HepG2 (cell line): ENCODE results near the gene RAD51D. TPM values are rescaled to one million over a fixed set of nuclear protein-coding genes. Genes with fewer than 3 reads are reported as not detected.

ENCODE experiments used
- ARHGAP35 ChIP-seq: sonication (generic); formaldehyde crosslinking; IDR thresholded peaks from 2 replicates; pipeline ENCODE4 v1.9.0; 2022; ENCODE audit warnings: mild to moderate bottlenecking, inconsistent platforms, moderate library complexity, missing genetic modification reagents, borderline replicate concordance
- ETV6 ChIP-seq: sonication (generic); formaldehyde crosslinking; conservative IDR thresholded peaks from 2 replicates; pipeline ENCODE4 v1.4.0; 2020; ENCODE audit warnings: missing genetic modification reagents
- FOXM1 ChIP-seq: sonication (generic); formaldehyde crosslinking; IDR thresholded peaks from 2 replicates; pipeline ENCODE4 v1.5.0; 2020; ENCODE audit warnings: missing genetic modification reagents
- ONECUT2 ChIP-seq: sonication (generic); formaldehyde crosslinking; IDR thresholded peaks from 2 replicates; pipeline ENCODE4 v1.4.0; 2020; ENCODE audit warnings: missing genetic modification reagents
- RFX5 ChIP-seq: IDR thresholded peaks from 2 replicates; pipeline ENCODE4 v1.6.1; 2011; ENCODE audit warnings: low read depth, low read length, improper control_type of control experiment
- SMAD3 ChIP-seq: sonication (generic); formaldehyde crosslinking; IDR thresholded peaks from 2 replicates; pipeline ENCODE4 v1.4.0; 2020; ENCODE audit warnings: missing genetic modification reagents
- SMAD9 ChIP-seq: sonication (generic); formaldehyde crosslinking; IDR thresholded peaks from 2 replicates; pipeline ENCODE4 v1.5.1; 2020; ENCODE audit warnings: mild to moderate bottlenecking, missing genetic modification reagents
- STAT5B ChIP-seq: sonication (generic); formaldehyde crosslinking; IDR thresholded peaks from 2 replicates; pipeline ENCODE4 v1.4.0; 2020; ENCODE audit warnings: missing genetic modification reagents
- TP53 ChIP-seq: sonication (generic); formaldehyde crosslinking; conservative IDR thresholded peaks from 2 replicates; pipeline ENCODE4 v1.4.0; 2020; ENCODE audit warnings: missing genetic modification reagents
- WIZ ChIP-seq: sonication (generic); formaldehyde crosslinking; IDR thresholded peaks from 2 replicates; pipeline ENCODE4 v1.5.1; 2020; ENCODE audit warnings: mild to moderate bottlenecking, missing genetic modification reagents
- ZIK1 ChIP-seq: sonication (generic); formaldehyde crosslinking; IDR thresholded peaks from 2 replicates; pipeline ENCODE4 v1.5.0; 2020; ENCODE audit warnings: mild to moderate bottlenecking, low read depth, missing genetic modification reagents, borderline replicate concordance
- ZNF10 ChIP-seq: sonication (generic); formaldehyde crosslinking; IDR thresholded peaks from 2 replicates; pipeline ENCODE4 v1.4.0; 2020; ENCODE audit warnings: mild to moderate bottlenecking, low read depth, missing genetic modification reagents, borderline replicate concordance
- ZNF629 ChIP-seq: sonication (generic); formaldehyde crosslinking; conservative IDR thresholded peaks from 2 replicates; pipeline ENCODE4 v1.5.0; 2020; ENCODE audit warnings: missing genetic modification reagents
- polyA plus RNA-seq, 8 experiments: library from polyadenylated mRNA; depleted of rRNA in 3 of 8; stranded (reverse) in 7 of 8; unstranded in 1 of 8; fragments of >200 nt; fragmentation: Illumina TruSeq in 4 of 8; extraction: Trizol in 4 of 8; gene quantifications; 2 replicates each; pipeline versions ENCODE4 v1.2.1 to v1.2.3, GENCODE V29; 2011 to 2016; ENCODE audit warnings: low read depth in 4 of 8, missing spikeins in 1 of 8, mixed read lengths in 1 of 8; ENCODE audit not compliant: insufficient read depth in 1 of 8
- total RNA-seq, 5 experiments: library from RNA; depleted of rRNA; stranded (reverse); fragments of >200 nt; fragmentation: Illumina TruSeq; extraction: Trizol; gene quantifications; 2 replicates each; pipeline ENCODE4 v1.2.3, GENCODE V29; 2016; ENCODE audit warnings: low read depth in 1 of 5
- TF ChIP-seq, protein P1 (sequence below): sonication (generic); formaldehyde crosslinking; IDR thresholded peaks from 2 replicates; pipeline ENCODE4 v1.9.0; 2022; ENCODE audit warnings: low read depth, missing genetic modification reagents
- TF ChIP-seq, protein P2 (sequence below), 2 experiments: sonication (generic) in 1 of 2; formaldehyde crosslinking in 1 of 2; IDR thresholded peaks; 2 replicates each; pipeline versions ENCODE4 v1.4.0 to v1.6.1; 2018 to 2020; ENCODE audit warnings: missing genetic modification reagents in 2 of 2, borderline replicate concordance in 1 of 2, low read depth in 1 of 2, mild to moderate bottlenecking in 1 of 2, missing biosample characterization in 1 of 2
- TF ChIP-seq, protein P3 (sequence below): sonication (generic); formaldehyde crosslinking; IDR thresholded peaks from 2 replicates; pipeline ENCODE4 v1.5.1; 2020; ENCODE audit warnings: missing genetic modification reagents, mild to moderate bottlenecking, borderline replicate concordance
- TF ChIP-seq, protein P4 (sequence below): sonication (generic); formaldehyde crosslinking; IDR thresholded peaks from 2 replicates; pipeline ENCODE4 v1.5.0; 2020; ENCODE audit warnings: missing genetic modification reagents
- TF ChIP-seq, protein P5 (sequence below): sonication (generic); formaldehyde crosslinking; IDR thresholded peaks from 2 replicates; pipeline ENCODE4 v1.5.0; 2020; ENCODE audit warnings: mild to moderate bottlenecking, missing genetic modification reagents, borderline replicate concordance

RAD51D gene
- total and polyA plus RNA-seq, 2 of the 13 experiments (the other 11 are each of a cell fraction or from before 2014, with no cell fraction given): 6.7 to 13.1 TPM

DNA sequence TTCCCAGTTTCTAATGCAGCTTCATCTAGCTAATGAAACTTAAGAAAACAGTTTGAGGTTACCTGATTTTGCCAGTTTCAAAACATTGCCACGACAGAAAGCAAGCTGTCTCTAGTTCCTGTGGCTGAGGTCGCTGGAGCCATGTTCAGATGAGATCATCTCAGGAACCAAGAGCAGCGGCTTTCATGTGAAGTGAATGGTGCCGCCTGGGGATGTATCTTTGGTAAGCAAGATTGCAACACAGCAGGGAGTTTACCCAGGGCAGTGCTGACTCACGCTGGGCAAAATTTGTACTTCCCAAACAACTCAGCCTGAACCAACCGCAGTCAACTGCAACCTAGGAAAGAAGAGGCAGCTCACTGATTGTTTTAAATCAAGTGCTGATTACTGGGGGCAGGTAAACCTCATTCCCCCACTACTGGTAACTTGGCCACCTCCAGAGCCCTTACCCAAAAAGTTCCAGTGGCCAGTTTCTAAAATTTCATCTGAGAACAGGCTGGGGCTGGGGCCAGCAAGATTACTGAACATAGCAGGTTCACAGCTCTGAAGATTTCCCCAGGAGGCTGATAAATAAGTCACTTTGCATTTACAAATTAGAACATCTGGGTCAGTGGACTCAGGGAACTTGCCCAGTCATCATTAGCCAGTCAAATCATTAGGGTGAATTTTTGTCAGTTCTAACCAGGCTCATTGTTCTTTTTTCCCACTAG is 56.0 kb downstream of the RAD51D start, which contains the start of gene RFFL (continued):
- TF ChIP-seq, protein P1, sequence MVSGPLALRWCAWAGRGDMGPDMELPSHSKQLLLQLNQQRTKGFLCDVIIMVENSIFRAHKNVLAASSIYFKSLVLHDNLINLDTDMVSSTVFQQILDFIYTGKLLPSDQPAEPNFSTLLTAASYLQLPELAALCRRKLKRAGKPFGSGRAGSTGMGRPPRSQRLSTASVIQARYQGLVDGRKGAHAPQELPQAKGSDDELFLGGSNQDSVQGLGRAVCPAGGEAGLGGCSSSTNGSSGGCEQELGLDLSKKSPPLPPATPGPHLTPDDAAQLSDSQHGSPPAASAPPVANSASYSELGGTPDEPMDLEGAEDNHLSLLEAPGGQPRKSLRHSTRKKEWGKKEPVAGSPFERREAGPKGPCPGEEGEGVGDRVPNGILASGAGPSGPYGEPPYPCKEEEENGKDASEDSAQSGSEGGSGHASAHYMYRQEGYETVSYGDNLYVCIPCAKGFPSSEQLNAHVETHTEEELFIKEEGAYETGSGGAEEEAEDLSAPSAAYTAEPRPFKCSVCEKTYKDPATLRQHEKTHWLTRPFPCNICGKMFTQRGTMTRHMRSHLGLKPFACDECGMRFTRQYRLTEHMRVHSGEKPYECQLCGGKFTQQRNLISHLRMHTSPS (CRISPR knock-in tag): peak; percentile 65; the same call in 1 of the 2 replicates
- peak; percentile 25; the same call in 1 of the 2 replicates for TF ChIP-seq ZNF629
- TF ChIP-seq STAT5B (CRISPR knock-in tag): no peak
- TF ChIP-seq, protein P2, sequence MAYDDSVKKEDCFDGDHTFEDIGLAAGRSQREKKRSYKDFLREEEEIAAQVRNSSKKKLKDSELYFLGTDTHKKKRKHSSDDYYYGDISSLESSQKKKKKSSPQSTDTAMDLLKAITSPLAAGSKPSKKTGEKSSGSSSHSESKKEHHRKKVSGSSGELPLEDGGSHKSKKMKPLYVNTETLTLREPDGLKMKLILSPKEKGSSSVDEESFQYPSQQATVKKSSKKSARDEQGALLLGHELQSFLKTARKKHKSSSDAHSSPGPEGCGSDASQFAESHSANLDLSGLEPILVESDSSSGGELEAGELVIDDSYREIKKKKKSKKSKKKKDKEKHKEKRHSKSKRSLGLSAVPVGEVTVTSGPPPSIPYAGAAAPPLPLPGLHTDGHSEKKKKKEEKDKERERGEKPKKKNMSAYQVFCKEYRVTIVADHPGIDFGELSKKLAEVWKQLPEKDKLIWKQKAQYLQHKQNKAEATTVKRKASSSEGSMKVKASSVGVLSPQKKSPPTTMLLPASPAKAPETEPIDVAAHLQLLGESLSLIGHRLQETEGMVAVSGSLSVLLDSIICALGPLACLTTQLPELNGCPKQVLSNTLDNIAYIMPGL (CRISPR knock-in tag; IDR thresholded peaks at IDR 0.05; ENCODE audit: borderline replicate concordance in 1 of 2, low read depth in 1 of 2): peak in 1 of 2 experiments; percentile 53; a peak in 2 of 4 replicates
- TF ChIP-seq, protein P3, sequence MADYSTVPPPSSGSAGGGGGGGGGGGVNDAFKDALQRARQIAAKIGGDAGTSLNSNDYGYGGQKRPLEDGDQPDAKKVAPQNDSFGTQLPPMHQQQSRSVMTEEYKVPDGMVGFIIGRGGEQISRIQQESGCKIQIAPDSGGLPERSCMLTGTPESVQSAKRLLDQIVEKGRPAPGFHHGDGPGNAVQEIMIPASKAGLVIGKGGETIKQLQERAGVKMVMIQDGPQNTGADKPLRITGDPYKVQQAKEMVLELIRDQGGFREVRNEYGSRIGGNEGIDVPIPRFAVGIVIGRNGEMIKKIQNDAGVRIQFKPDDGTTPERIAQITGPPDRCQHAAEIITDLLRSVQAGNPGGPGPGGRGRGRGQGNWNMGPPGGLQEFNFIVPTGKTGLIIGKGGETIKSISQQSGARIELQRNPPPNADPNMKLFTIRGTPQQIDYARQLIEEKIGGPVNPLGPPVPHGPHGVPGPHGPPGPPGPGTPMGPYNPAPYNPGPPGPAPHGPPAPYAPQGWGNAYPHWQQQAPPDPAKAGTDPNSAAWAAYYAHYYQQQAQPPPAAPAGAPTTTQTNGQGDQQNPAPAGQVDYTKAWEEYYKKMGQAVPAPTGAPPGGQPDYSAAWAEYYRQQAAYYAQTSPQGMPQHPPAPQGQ (CRISPR knock-in tag): no peak
- TF ChIP-seq FOXM1 (CRISPR knock-in tag): no peak
- TF ChIP-seq ETV6 (CRISPR knock-in tag): no peak
- TF ChIP-seq RFX5: no peak
- no peak for TF ChIP-seq ONECUT2 (CRISPR knock-in tag)
- TF ChIP-seq, protein P4, sequence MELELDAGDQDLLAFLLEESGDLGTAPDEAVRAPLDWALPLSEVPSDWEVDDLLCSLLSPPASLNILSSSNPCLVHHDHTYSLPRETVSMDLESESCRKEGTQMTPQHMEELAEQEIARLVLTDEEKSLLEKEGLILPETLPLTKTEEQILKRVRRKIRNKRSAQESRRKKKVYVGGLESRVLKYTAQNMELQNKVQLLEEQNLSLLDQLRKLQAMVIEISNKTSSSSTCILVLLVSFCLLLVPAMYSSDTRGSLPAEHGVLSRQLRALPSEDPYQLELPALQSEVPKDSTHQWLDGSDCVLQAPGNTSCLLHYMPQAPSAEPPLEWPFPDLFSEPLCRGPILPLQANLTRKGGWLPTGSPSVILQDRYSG (CRISPR knock-in tag): no peak
- TF ChIP-seq SMAD9 (CRISPR knock-in tag): no peak
- TF ChIP-seq, protein P5, sequence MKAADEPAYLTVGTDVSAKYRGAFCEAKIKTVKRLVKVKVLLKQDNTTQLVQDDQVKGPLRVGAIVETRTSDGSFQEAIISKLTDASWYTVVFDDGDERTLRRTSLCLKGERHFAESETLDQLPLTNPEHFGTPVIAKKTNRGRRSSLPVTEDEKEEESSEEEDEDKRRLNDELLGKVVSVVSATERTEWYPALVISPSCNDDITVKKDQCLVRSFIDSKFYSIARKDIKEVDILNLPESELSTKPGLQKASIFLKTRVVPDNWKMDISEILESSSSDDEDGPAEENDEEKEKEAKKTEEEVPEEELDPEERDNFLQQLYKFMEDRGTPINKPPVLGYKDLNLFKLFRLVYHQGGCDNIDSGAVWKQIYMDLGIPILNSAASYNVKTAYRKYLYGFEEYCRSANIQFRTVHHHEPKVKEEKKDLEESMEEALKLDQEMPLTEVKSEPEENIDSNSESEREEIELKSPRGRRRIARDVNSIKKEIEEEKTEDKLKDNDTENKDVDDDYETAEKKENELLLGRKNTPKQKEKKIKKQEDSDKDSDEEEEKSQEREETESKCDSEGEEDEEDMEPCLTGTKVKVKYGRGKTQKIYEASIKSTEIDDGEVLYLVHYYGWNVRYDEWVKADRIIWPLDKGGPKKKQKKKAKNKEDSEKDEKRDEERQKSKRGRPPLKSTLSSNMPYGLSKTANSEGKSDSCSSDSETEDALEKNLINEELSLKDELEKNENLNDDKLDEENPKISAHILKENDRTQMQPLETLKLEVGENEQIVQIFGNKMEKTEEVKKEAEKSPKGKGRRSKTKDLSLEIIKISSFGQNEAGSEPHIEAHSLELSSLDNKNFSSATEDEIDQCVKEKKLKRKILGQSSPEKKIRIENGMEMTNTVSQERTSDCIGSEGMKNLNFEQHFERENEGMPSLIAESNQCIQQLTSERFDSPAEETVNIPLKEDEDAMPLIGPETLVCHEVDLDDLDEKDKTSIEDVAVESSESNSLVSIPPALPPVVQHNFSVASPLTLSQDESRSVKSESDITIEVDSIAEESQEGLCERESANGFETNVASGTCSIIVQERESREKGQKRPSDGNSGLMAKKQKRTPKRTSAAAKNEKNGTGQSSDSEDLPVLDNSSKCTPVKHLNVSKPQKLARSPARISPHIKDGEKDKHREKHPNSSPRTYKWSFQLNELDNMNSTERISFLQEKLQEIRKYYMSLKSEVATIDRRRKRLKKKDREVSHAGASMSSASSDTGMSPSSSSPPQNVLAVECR (CRISPR knock-in tag): peak; percentile 82; the same call in 1 of the 2 replicates
- TF ChIP-seq ARHGAP35 (CRISPR knock-in tag): no peak
- peak; percentile 81 for TF ChIP-seq SMAD3
- no peak for TF ChIP-seq ZIK1 (CRISPR knock-in tag)
- TF ChIP-seq TP53 (CRISPR knock-in tag): no peak
- no peak for TF ChIP-seq WIZ
- TF ChIP-seq ZNF10 (CRISPR knock-in tag): no peak
